ENCODE measurements around the gene PBX3.

DNA sequence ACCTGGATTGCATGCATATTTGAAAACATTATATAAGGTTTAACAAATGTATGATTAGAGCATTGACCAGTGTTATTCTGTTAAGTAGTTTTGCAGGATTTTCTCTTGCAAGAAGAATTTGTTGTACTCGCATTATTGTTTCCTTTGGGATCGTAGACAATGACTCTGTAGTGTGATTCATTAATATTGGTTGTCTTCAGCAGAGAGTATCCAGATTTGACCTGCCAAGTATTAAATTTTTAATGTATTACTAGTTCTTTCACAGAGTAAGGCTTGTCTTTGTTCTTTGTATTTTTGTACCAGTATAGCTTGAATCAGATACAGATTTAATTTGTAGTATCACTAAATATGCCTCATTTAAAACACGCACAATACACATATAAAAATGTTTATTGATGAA lies 155.0 kb downstream of the PBX3 start:
- no peak for TF ChIP-seq EZH2 (IDR thresholded peaks at IDR 0.05; ENCODE audit: borderline replicate concordance, low read length)
- TF ChIP-seq, protein P1, sequence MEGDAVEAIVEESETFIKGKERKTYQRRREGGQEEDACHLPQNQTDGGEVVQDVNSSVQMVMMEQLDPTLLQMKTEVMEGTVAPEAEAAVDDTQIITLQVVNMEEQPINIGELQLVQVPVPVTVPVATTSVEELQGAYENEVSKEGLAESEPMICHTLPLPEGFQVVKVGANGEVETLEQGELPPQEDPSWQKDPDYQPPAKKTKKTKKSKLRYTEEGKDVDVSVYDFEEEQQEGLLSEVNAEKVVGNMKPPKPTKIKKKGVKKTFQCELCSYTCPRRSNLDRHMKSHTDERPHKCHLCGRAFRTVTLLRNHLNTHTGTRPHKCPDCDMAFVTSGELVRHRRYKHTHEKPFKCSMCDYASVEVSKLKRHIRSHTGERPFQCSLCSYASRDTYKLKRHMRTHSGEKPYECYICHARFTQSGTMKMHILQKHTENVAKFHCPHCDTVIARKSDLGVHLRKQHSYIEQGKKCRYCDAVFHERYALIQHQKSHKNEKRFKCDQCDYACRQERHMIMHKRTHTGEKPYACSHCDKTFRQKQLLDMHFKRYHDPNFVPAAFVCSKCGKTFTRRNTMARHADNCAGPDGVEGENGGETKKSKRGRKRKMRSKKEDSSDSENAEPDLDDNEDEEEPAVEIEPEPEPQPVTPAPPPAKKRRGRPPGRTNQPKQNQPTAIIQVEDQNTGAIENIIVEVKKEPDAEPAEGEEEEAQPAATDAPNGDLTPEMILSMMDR (conservative IDR thresholded peaks at IDR 0.05 in 1 of 2, IDR thresholded peaks at IDR 0.05 in 1 of 2; ENCODE audit: extremely low read depth in 1 of 2, insufficient read depth in 1 of 2, low read depth in 1 of 2, low read length in 2 of 2): no peak
